NCI-H1105 treated with DMSO at 0.1 percent for 48 hours (cell line): ENCODE results near the gene DLGAP5.

ENCODE experiments used
- DNase-seq: peaks from one replicate; lab custom pipeline; 2025; lab: John Stamatoyannopoulos, UW

DLGAP5 gene

GRCh38 chr14:55180434-55180833 lies 11.0 kb downstream of the DLGAP5 start:
- no peak for DNase-seq

GRCh38 chr14:55180006-55180405 lies 11.4 kb downstream of the DLGAP5 start:
- no peak for DNase-seq

- DNase-seq = no peak
Measured at GRCh38 chr14:55170526-55170925, 20.9 kb downstream of the DLGAP5 start.

GRCh38 chr14:55160989-55161388 lies 30.4 kb downstream of the DLGAP5 start:
- DNase-seq = peak; percentile 46

- no peak for DNase-seq
Measured at GRCh38 chr14:55158412-55158811, 33.0 kb downstream of the DLGAP5 start.

- no peak for DNase-seq
Measured at GRCh38 chr14:55157080-55157479, 34.3 kb downstream of the DLGAP5 start.

GRCh38 chr14:55153951-55154350 lies 37.4 kb downstream of the DLGAP5 start:
- no peak for DNase-seq

- no peak for DNase-seq
Measured at GRCh38 chr14:55152052-55152753, 39.2 kb downstream of the DLGAP5 start.

GRCh38 chr14:55151601-55152000 lies 39.8 kb downstream of the DLGAP5 start:
- no peak for DNase-seq

- no peak for DNase-seq
Measured at GRCh38 chr14:55146425-55146824, 45.0 kb downstream of the DLGAP5 start.

GRCh38 chr14:55142466-55142865 lies 48.9 kb downstream of the DLGAP5 start:
- DNase-seq = no peak

GRCh38 chr14:55141825-55142224 lies 49.6 kb downstream of the DLGAP5 start:
- DNase-seq = no peak

GRCh38 chr14:55139696-55140509 lies 51.5 kb downstream of the DLGAP5 start:
- DNase-seq = no peak

- no peak for DNase-seq
Measured at GRCh38 chr14:55139141-55139540, 52.2 kb downstream of the DLGAP5 start.

- DNase-seq = no peak
Measured at GRCh38 chr14:55138091-55138490, 53.3 kb downstream of the DLGAP5 start.

GRCh38 chr14:55136885-55137786 lies 54.2 kb downstream of the DLGAP5 start:
- DNase-seq = no peak

GRCh38 chr14:55136241-55136640 lies 55.1 kb downstream of the DLGAP5 start:
- DNase-seq = no peak

GRCh38 chr14:55133416-55133815 lies 58.0 kb downstream of the DLGAP5 start:
- no peak for DNase-seq

GRCh38 chr14:55131370-55132137 lies 59.8 kb downstream of the DLGAP5 start:
- DNase-seq = no peak

GRCh38 chr14:55130196-55130550 lies 61.2 kb downstream of the DLGAP5 start:
- no peak for DNase-seq

GRCh38 chr14:55129428-55130195 lies 61.8 kb downstream of the DLGAP5 start:
- DNase-seq = no peak
